ENCODE results near the gene OSBPL7. TPM values are rescaled to one million over a fixed set of nuclear protein-coding genes. Genes with fewer than 3 reads are reported as not detected.

OSBPL7 gene
- total and polyA plus RNA-seq, 2 of the 13 experiments (the other 11 are each of a cell fraction or from before 2014, with no cell fraction given): 4.7 to 6.6 TPM

GRCh38 chr17:47785538-47786123 is 36.0 kb downstream of the OSBPL7 start (continued):
- TF ChIP-seq, protein P1, sequence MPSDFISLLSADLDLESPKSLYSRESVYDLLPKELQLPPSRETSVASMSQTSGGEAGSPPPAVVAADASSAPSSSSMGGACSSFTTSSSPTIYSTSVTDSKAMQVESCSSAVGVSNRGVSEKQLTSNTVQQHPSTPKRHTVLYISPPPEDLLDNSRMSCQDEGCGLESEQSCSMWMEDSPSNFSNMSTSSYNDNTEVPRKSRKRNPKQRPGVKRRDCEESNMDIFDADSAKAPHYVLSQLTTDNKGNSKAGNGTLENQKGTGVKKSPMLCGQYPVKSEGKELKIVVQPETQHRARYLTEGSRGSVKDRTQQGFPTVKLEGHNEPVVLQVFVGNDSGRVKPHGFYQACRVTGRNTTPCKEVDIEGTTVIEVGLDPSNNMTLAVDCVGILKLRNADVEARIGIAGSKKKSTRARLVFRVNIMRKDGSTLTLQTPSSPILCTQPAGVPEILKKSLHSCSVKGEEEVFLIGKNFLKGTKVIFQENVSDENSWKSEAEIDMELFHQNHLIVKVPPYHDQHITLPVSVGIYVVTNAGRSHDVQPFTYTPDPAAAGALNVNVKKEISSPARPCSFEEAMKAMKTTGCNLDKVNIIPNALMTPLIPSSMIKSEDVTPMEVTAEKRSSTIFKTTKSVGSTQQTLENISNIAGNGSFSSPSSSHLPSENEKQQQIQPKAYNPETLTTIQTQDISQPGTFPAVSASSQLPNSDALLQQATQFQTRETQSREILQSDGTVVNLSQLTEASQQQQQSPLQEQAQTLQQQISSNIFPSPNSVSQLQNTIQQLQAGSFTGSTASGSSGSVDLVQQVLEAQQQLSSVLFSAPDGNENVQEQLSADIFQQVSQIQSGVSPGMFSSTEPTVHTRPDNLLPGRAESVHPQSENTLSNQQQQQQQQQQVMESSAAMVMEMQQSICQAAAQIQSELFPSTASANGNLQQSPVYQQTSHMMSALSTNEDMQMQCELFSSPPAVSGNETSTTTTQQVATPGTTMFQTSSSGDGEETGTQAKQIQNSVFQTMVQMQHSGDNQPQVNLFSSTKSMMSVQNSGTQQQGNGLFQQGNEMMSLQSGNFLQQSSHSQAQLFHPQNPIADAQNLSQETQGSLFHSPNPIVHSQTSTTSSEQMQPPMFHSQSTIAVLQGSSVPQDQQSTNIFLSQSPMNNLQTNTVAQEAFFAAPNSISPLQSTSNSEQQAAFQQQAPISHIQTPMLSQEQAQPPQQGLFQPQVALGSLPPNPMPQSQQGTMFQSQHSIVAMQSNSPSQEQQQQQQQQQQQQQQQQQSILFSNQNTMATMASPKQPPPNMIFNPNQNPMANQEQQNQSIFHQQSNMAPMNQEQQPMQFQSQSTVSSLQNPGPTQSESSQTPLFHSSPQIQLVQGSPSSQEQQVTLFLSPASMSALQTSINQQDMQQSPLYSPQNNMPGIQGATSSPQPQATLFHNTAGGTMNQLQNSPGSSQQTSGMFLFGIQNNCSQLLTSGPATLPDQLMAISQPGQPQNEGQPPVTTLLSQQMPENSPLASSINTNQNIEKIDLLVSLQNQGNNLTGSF (CRISPR knock-in tag; IDR thresholded peaks at IDR 0.05): no peak
- TF ChIP-seq, protein P2, sequence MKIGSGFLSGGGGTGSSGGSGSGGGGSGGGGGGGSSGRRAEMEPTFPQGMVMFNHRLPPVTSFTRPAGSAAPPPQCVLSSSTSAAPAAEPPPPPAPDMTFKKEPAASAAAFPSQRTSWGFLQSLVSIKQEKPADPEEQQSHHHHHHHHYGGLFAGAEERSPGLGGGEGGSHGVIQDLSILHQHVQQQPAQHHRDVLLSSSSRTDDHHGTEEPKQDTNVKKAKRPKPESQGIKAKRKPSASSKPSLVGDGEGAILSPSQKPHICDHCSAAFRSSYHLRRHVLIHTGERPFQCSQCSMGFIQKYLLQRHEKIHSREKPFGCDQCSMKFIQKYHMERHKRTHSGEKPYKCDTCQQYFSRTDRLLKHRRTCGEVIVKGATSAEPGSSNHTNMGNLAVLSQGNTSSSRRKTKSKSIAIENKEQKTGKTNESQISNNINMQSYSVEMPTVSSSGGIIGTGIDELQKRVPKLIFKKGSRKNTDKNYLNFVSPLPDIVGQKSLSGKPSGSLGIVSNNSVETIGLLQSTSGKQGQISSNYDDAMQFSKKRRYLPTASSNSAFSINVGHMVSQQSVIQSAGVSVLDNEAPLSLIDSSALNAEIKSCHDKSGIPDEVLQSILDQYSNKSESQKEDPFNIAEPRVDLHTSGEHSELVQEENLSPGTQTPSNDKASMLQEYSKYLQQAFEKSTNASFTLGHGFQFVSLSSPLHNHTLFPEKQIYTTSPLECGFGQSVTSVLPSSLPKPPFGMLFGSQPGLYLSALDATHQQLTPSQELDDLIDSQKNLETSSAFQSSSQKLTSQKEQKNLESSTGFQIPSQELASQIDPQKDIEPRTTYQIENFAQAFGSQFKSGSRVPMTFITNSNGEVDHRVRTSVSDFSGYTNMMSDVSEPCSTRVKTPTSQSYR (CRISPR knock-in tag; IDR thresholded peaks at IDR 0.05; ENCODE audit: borderline replicate concordance): peak; percentile 27; the same call in 1 of the 2 replicates
- TF ChIP-seq ZNF44 (CRISPR knock-in tag; IDR thresholded peaks at IDR 0.05) (no peak), BCL6 (CRISPR knock-in tag; IDR thresholded peaks at IDR 0.05) (0 out of 2 replicates have a peak, but pooled peaks have one; percentile 35), GATAD1 (CRISPR knock-in tag; IDR thresholded peaks at IDR 0.05) (no peak; the same call in 1 of the 2 replicates), REPIN1 (CRISPR knock-in tag; IDR thresholded peaks at IDR 0.05; ENCODE audit: borderline replicate concordance, low read depth) (0 out of 2 replicates have a peak, but pooled peaks have one; percentile 41), MBD4 (IDR thresholded peaks at IDR 0.05; ENCODE audit: borderline replicate concordance, low read length) (no peak), ZNF142 (CRISPR knock-in tag; IDR thresholded peaks at IDR 0.05) (no peak), MAFK (conservative IDR thresholded peaks at IDR 0.05 in 1 of 2, IDR thresholded peaks at IDR 0.05 in 1 of 2; ENCODE audit: low read length in 2 of 2) (no peak), TCF7L2 (IDR thresholded peaks at IDR 0.05; ENCODE audit: low read depth, low read length) (no peak), ZSCAN12 (CRISPR knock-in tag; IDR thresholded peaks at IDR 0.05) (no peak), ZBTB1 (CRISPR knock-in tag; IDR thresholded peaks at IDR 0.05; ENCODE audit: borderline replicate concordance) (peak; percentile 88; the same call in 1 of the 2 replicates)
- TF ChIP-seq, protein P3, sequence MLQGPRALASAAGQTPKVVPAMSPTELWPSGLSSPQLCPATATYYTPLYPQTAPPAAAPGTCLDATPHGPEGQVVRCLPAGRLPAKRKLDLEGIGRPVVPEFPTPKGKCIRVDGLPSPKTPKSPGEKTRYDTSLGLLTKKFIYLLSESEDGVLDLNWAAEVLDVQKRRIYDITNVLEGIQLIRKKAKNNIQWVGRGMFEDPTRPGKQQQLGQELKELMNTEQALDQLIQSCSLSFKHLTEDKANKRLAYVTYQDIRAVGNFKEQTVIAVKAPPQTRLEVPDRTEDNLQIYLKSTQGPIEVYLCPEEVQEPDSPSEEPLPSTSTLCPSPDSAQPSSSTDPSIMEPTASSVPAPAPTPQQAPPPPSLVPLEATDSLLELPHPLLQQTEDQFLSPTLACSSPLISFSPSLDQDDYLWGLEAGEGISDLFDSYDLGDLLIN (CRISPR knock-in tag; IDR thresholded peaks at IDR 0.05; ENCODE audit: borderline replicate concordance): no peak

Measured in HepG2 (cell line).